Measurements from ENCODE around the gene AMBP. TPM values are rescaled to one million over a fixed set of nuclear protein-coding genes. Genes with fewer than 3 reads are reported as not detected.

AMBP gene
- polyA plus RNA-seq, 4 donors = 0.81 to 1.9 (median 1.8) TPM

DNA sequence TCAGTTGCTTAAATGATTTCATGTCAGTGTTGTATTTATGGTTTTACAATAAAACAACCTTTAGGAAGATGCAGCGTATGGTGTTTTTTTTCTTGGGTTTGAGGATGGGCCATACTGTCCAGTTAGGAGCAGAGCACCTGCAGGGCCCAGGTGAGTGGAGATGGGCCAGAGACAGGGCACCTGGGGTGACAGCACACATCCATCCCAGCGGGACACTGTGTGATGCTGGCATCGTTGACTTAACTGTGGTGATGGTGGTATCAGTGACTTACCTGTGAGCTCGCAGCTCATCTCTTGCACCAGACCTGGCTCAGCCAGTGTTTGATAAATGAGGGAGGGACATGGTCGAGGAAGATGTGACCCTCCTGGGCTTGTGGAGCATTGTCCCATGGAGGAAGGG lies 21.6 kb downstream of the AMBP start:
- no peaks in the 10 kb centered on the region for H3K9me3 ChIP-seq (ENCODE audit: control insufficient read depth in 2 of 2, insufficient read depth in 1 of 2, low read depth in 1 of 2, low read length in 1 of 2)
- no peak overlapping the region for H3K27ac ChIP-seq (ENCODE audit: low read depth in 1 of 3, low read length in 2 of 3)
- no peaks in the 10 kb centered on the region for H3K4me1 ChIP-seq (ENCODE audit: control insufficient read depth in 3 of 3, insufficient read depth in 2 of 3, low read depth in 1 of 3, low read length in 2 of 3)
- no peak for DNase-seq
- no peak for FAIRE-seq
- peaks cover 0 to 35% (median 0%) of the 10 kb centered on the region in 3 donors for H3K36me3 ChIP-seq (ENCODE audit: control insufficient read depth in 3 of 3, insufficient read depth in 2 of 3, low read depth in 1 of 3, low read length in 3 of 3)
- WGBS, 3 donors = 91 to 93% (median 92%) methylated on average over 5 of the region's 5 CpGs
- no peaks in the 10 kb centered on the region for H3K27me3 ChIP-seq (ENCODE audit: control insufficient read depth in 3 of 3, insufficient read depth in 3 of 3, low read length in 3 of 3)
- H3K4me3 ChIP-seq (ENCODE audit: low read depth in 1 of 3, low read length in 3 of 3) = no peak overlapping the region

DNA sequence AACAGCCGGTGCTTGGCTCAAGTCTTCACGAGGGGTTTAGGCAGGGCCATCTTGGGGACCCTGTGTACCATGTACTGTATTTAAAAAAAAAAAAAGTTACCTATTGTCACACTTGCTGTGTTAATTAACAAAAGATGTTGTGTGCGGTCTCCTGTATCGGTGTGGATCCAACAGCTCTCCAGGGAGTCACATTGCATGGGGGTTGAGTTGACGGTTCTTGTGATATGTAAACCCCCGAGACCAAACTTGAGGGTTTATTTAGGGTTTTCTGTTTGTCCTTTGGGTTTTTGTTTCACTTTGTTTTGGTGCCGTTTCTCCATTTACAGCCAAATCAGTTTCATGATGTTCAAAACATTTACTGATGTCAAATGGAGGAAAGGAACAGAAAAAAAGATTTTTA lies 22.2 kb downstream of the AMBP start:
- no peak for FAIRE-seq
- DNase-seq = no peak

DNA sequence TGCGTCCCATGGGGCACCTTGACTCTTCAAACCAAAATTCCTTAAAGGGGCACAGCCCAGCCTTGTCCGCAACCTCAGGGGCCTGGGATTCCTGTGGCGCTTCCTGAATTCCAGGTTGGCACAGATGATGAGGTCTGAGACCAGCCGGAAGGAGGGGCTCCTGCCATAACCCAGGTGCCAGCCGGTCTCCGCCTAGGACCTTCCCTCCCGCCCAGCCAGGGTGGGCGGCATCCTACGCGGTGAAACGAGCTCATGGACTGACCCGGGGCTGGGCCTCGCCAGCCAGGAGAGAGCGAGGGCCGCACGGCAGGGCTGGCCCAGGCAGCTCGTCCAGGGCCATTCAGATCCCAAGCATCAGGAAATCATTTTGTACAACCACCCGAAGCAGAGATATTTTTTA lies 23.0 kb downstream of the AMBP start:
- H3K9me3 ChIP-seq (ENCODE audit: control insufficient read depth in 2 of 2, insufficient read depth in 1 of 2, low read depth in 1 of 2, low read length in 1 of 2) = no peaks in the 10 kb centered on the region
- H3K4me3 ChIP-seq (ENCODE audit: low read depth in 1 of 3, low read length in 3 of 3) = no peak overlapping the region
- no peaks in the 10 kb centered on the region for H3K4me1 ChIP-seq (ENCODE audit: control insufficient read depth in 3 of 3, insufficient read depth in 2 of 3, low read depth in 1 of 3, low read length in 2 of 3)
- 90 to 96% (median 95%) methylated on average over 18 of the region's 18 CpGs for WGBS, 3 donors
- no peaks in the 10 kb centered on the region for H3K27me3 ChIP-seq (ENCODE audit: control insufficient read depth in 3 of 3, insufficient read depth in 3 of 3, low read length in 3 of 3)
- DNase-seq = no peak
- H3K36me3 ChIP-seq (ENCODE audit: control insufficient read depth in 3 of 3, insufficient read depth in 2 of 3, low read depth in 1 of 3, low read length in 3 of 3) = peaks cover 0 to 46% (median 0%) of the 10 kb centered on the region in 3 donors
- FAIRE-seq = no peak
- H3K27ac ChIP-seq (ENCODE audit: low read depth in 1 of 3, low read length in 2 of 3) = no peak overlapping the region

More for the DNA sequence above, 22.2 kb downstream of the AMBP start:
- 85 to 93% (median 86%) methylated on average over 7 of the region's 7 CpGs for WGBS, 3 donors
- no peak overlapping the region for H3K4me3 ChIP-seq (ENCODE audit: low read depth in 1 of 3, low read length in 3 of 3)
- H3K4me1 ChIP-seq (ENCODE audit: control insufficient read depth in 3 of 3, insufficient read depth in 2 of 3, low read depth in 1 of 3, low read length in 2 of 3) = no peaks in the 10 kb centered on the region
- H3K9me3 ChIP-seq (ENCODE audit: control insufficient read depth in 2 of 2, insufficient read depth in 1 of 2, low read depth in 1 of 2, low read length in 1 of 2) = no peaks in the 10 kb centered on the region
- no peaks in the 10 kb centered on the region for H3K27me3 ChIP-seq (ENCODE audit: control insufficient read depth in 3 of 3, insufficient read depth in 3 of 3, low read length in 3 of 3)
- H3K27ac ChIP-seq (ENCODE audit: low read depth in 1 of 3, low read length in 2 of 3) = no peak overlapping the region
- peaks cover 0 to 40% (median 0%) of the 10 kb centered on the region in 3 donors for H3K36me3 ChIP-seq (ENCODE audit: control insufficient read depth in 3 of 3, insufficient read depth in 2 of 3, low read depth in 1 of 3, low read length in 3 of 3)

DNA sequence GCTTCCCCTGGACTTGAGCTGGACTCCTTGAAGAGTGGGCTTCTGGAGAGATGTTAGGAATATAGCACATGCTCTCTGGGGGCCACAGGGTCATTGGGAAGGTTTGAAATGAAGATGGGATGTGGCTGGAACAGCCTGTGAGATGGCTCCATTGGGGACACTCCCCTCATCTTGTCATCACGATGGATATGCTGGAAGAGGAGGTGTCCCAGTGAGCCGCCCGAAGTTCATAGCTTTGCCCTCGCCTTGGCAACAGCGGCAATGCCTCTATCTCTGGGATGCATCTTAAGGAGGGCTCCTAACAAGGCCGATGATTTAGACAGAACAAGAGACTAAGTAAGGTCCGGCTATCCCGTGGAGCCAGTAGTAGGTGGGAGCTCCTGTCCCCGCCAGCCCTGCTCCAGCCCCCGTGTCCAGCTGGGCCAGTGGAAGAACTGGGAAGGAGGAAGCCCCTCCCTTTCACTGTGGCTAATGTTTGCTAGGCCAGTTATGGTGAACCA lies 23.9 kb downstream of the AMBP start:
- FAIRE-seq (no peak), DNase-seq (no peak)
- H3K27me3 ChIP-seq (ENCODE audit: control insufficient read depth in 3 of 3, insufficient read depth in 3 of 3, low read length in 3 of 3) = no peaks in the 10 kb centered on the region
- peaks cover 0 to 51% (median 0%) of the 10 kb centered on the region in 3 donors for H3K36me3 ChIP-seq (ENCODE audit: control insufficient read depth in 3 of 3, insufficient read depth in 2 of 3, low read depth in 1 of 3, low read length in 3 of 3)
- H3K4me1 ChIP-seq (ENCODE audit: control insufficient read depth in 3 of 3, insufficient read depth in 2 of 3, low read depth in 1 of 3, low read length in 2 of 3) = no peaks in the 10 kb centered on the region
- 78 to 89% (median 80%) methylated on average over 10 of the region's 10 CpGs for WGBS, 3 donors
- H3K4me3 ChIP-seq (ENCODE audit: low read depth in 1 of 3, low read length in 3 of 3) = no peak overlapping the region
- H3K27ac ChIP-seq (ENCODE audit: low read depth in 1 of 3, low read length in 2 of 3) = no peak overlapping the region
- H3K9me3 ChIP-seq (ENCODE audit: control insufficient read depth in 2 of 2, insufficient read depth in 1 of 2, low read depth in 1 of 2, low read length in 1 of 2) = no peaks in the 10 kb centered on the region

DNA sequence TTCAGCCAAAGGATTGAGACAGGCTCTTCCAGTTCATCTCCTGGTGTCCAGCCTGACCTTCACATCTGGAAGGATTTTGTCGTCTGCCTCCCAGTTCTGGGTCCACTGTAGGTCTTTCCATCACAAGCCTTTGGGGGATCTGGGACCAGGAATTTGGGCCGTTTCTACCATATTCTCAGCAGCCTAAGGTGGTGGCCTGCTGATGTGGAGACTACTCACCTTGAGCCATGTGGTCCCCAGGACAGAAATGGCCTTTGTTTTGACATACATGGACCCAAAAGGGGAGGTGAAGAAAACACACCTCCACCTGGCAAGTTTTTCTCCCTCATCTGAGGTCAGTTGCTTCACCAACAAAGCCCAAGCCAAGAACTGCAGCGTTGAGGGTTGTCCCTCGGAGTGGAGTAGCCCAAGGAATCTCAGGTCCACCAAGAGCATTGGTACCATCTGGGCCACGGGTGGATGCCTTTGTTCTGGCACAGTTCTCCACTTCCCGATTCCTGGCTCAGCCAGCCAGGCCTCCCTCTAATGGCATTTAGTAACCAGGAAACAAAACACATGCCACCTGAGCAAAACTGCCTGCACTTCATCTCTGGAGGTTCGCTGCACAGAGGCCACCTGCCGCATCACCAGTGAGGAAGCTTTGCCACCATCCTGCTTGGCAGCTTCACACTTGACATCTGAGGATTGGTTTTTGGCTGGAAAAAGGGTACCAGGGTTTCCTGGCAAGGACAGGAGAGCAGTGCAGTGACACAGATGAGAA lies 24.7 kb downstream of the AMBP start:
- H3K4me3 ChIP-seq (ENCODE audit: low read depth in 1 of 3, low read length in 3 of 3) = no peak overlapping the region
- FAIRE-seq (no peak), DNase-seq (peak in 1 of 2 donors; percentile 34)
- no peak overlapping the region for H3K27ac ChIP-seq (ENCODE audit: low read depth in 1 of 3, low read length in 2 of 3)
- peaks cover 0 to 58% (median 0%) of the 10 kb centered on the region in 3 donors for H3K36me3 ChIP-seq (ENCODE audit: control insufficient read depth in 3 of 3, insufficient read depth in 2 of 3, low read depth in 1 of 3, low read length in 3 of 3)
- no peaks in the 10 kb centered on the region for H3K27me3 ChIP-seq (ENCODE audit: control insufficient read depth in 3 of 3, insufficient read depth in 3 of 3, low read length in 3 of 3)
- no peaks in the 10 kb centered on the region for H3K9me3 ChIP-seq (ENCODE audit: control insufficient read depth in 2 of 2, insufficient read depth in 1 of 2, low read depth in 1 of 2, low read length in 1 of 2)
- 60 to 80% (median 63%) methylated on average over 8 of the region's 8 CpGs for WGBS, 3 donors
- H3K4me1 ChIP-seq (ENCODE audit: control insufficient read depth in 3 of 3, insufficient read depth in 2 of 3, low read depth in 1 of 3, low read length in 2 of 3) = no peaks in the 10 kb centered on the region

DNA sequence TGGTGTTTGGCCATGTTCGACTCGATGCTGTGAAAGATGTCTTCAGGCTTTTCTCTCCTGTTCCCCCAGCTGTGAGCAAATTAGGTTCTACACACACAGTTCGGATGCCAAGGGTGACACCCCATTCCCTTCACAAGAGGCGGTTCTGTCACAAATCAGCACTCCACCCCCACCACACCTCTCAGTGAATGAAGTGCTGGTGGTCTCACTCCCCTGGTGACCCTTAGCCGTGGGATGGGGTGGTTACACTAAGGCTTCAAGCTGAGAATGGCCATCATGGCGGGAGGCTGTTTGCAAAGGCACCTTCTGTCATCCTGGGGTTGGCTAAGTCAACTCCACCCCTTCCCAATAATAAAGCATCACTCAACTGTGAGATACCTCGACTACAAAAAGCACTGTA lies 26.4 kb downstream of the AMBP start:
- 82 to 87% (median 84%) methylated on average over 7 of the region's 7 CpGs for WGBS, 3 donors
- Histone ChIP-seq H3K4me3 (ENCODE audit: low read depth in 1 of 3, low read length in 3 of 3) (no peak overlapping the region), H3K27me3 (ENCODE audit: control insufficient read depth in 3 of 3, insufficient read depth in 3 of 3, low read length in 3 of 3) (no peaks in the 10 kb centered on the region), H3K9me3 (ENCODE audit: control insufficient read depth in 2 of 2, insufficient read depth in 1 of 2, low read depth in 1 of 2, low read length in 1 of 2) (no peaks in the 10 kb centered on the region), H3K4me1 (ENCODE audit: control insufficient read depth in 3 of 3, insufficient read depth in 2 of 3, low read depth in 1 of 3, low read length in 2 of 3) (no peaks in the 10 kb centered on the region), H3K36me3 (ENCODE audit: control insufficient read depth in 3 of 3, insufficient read depth in 2 of 3, low read depth in 1 of 3, low read length in 3 of 3) (peaks cover 0 to 53% (median 0%) of the 10 kb centered on the region in 3 donors), H3K27ac (ENCODE audit: low read depth in 1 of 3, low read length in 2 of 3) (no peak overlapping the region)
- DNase-seq (no peak), FAIRE-seq (no peak)

DNA sequence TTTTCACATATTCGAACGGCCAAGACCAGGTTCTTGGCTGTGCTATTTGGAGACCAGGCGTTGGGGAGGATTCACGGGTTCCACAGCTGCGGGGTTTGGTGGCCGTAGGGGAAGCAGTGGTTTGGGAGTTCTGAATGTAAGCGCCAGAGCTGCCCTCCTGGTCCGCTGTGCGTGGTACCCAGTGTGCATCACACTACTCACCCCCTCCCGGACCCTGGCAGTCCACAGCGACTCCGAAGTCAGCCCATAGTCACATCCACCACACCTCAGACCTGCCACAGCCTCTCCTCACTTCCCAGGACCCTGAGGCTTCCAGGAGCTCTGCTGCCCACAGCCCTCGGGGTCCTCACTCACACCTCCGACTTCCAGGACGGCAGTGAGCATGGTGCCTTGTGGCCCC lies 26.8 kb downstream of the AMBP start:
- no peak for DNase-seq
- Histone ChIP-seq H3K4me3 (ENCODE audit: low read depth in 1 of 3, low read length in 3 of 3) (no peak overlapping the region), H3K27ac (ENCODE audit: low read depth in 1 of 3, low read length in 2 of 3) (no peak overlapping the region), H3K4me1 (ENCODE audit: control insufficient read depth in 3 of 3, insufficient read depth in 2 of 3, low read depth in 1 of 3, low read length in 2 of 3) (no peaks in the 10 kb centered on the region), H3K27me3 (ENCODE audit: control insufficient read depth in 3 of 3, insufficient read depth in 3 of 3, low read length in 3 of 3) (no peaks in the 10 kb centered on the region), H3K9me3 (ENCODE audit: control insufficient read depth in 2 of 2, insufficient read depth in 1 of 2, low read depth in 1 of 2, low read length in 1 of 2) (no peaks in the 10 kb centered on the region), H3K36me3 (ENCODE audit: control insufficient read depth in 3 of 3, insufficient read depth in 2 of 3, low read depth in 1 of 3, low read length in 3 of 3) (peaks cover 0 to 51% (median 0%) of the 10 kb centered on the region in 3 donors)
- FAIRE-seq = no peak
- WGBS, 3 donors = 94 to 95% (median 94%) methylated on average over 15 of the region's 15 CpGs

DNA sequence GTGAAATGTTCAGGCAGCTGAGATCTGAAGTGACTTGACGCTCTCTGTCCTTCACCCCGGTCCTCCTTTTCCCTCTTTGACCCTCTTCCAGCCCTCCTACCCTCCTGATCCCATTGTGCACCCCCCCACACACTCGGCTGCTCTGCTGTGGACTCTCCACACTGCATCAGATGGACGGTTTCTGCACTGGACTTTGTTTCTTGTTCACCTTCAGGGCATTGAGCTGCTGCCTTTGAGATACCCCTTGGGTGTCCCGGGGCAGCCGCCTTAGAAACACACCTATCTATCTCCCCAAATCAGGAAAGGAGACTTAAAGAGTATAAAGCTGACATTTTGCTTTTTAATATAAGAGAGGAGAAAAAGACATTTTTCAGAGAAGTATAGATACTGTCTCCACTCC lies 27.5 kb downstream of the AMBP start:
- Histone ChIP-seq H3K4me3 (ENCODE audit: low read depth in 1 of 3, low read length in 3 of 3) (no peak overlapping the region), H3K4me1 (ENCODE audit: control insufficient read depth in 3 of 3, insufficient read depth in 2 of 3, low read depth in 1 of 3, low read length in 2 of 3) (no peaks in the 10 kb centered on the region), H3K27ac (ENCODE audit: low read depth in 1 of 3, low read length in 2 of 3) (no peak overlapping the region), H3K9me3 (ENCODE audit: control insufficient read depth in 2 of 2, insufficient read depth in 1 of 2, low read depth in 1 of 2, low read length in 1 of 2) (no peaks in the 10 kb centered on the region), H3K27me3 (ENCODE audit: control insufficient read depth in 3 of 3, insufficient read depth in 3 of 3, low read length in 3 of 3) (no peaks in the 10 kb centered on the region), H3K36me3 (ENCODE audit: control insufficient read depth in 3 of 3, insufficient read depth in 2 of 3, low read depth in 1 of 3, low read length in 3 of 3) (peaks cover 0 to 51% (median 0%) of the 10 kb centered on the region in 3 donors)
- FAIRE-seq (no peak), DNase-seq (no peak)
- 81 to 87% (median 82%) methylated on average over 6 of the region's 6 CpGs for WGBS, 3 donors

GRCh38 chr9:114050226-114050568 lies 27.9 kb downstream of the AMBP start:
- no peak overlapping the region for H3K27ac ChIP-seq (ENCODE audit: low read depth in 1 of 3, low read length in 2 of 3)
- DNase-seq (no peak), FAIRE-seq (no peak)
- no peaks in the 10 kb centered on the region for H3K27me3 ChIP-seq (ENCODE audit: control insufficient read depth in 3 of 3, insufficient read depth in 3 of 3, low read length in 3 of 3)
- no peaks in the 10 kb centered on the region for H3K9me3 ChIP-seq (ENCODE audit: control insufficient read depth in 2 of 2, insufficient read depth in 1 of 2, low read depth in 1 of 2, low read length in 1 of 2)
- no peaks in the 10 kb centered on the region for H3K4me1 ChIP-seq (ENCODE audit: control insufficient read depth in 3 of 3, insufficient read depth in 2 of 3, low read depth in 1 of 3, low read length in 2 of 3)
- 77 to 84% (median 80%) methylated on average over 11 of the region's 11 CpGs for WGBS, 3 donors
- peaks cover 0 to 51% (median 0%) of the 10 kb centered on the region in 3 donors for H3K36me3 ChIP-seq (ENCODE audit: control insufficient read depth in 3 of 3, insufficient read depth in 2 of 3, low read depth in 1 of 3, low read length in 3 of 3)
- no peak overlapping the region for H3K4me3 ChIP-seq (ENCODE audit: low read depth in 1 of 3, low read length in 3 of 3)

Data from small intestine (tissue), 7 donors.